ENCODE data around the gene TMEM41A. TPM values are rescaled to one million over a fixed set of nuclear protein-coding genes. Genes with fewer than 3 reads are reported as not detected.

Gene TMEM41A
- total RNA-seq: 10.0 TPM
- long read RNA-seq, transcript TMEM41A-203 (5 exons, 2,827 nt): major isoform, 11 of 16 reads
- long read RNA-seq, partial matches to known transcripts: 0 of 16 reads
- long read RNA-seq, other reads (novel, unspliced or antisense): 5 of 16 reads

DNA sequence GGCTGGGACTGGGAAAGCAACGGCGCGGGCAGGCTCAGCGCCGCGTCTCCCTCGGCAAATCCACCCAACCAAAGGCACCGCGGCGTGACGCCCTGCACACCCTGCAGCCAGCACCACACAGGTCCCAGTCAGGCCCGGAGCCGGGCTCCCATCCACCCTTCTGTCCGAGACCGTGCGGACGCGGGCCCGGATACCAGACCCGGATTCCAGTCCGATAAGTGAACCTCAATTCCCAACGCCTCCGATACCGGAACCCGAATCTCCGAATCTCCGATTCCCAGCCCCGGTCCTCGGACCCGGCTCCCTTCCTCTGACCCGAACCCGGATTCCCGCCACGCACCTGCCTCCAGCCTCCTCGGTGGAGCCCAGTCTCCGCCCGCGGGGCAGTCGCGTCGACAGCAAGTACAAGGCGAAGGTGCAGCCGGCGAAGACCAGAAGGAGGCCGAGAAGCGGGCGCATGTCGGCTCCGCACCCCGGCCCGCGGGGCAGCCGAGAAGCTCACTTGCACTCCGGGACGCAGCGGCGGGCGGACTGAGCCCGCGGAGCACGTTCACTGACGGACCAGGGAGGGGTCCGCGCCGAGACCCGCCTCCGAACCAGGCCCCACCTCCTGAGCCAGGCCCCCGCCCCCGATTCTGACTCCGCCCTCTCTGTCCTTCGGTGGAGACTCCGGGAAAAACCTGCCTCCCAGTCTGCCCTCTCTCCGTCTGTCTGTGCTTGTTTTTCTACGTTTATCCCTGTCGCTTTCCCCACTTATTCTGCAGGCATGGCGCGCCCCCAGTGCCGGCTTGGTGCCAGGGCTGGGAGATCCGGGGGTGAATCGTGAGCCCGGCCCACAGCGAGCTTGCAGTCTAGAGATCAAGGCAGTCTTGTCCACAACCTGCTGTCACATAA is at the start of gene TMEM41A:
Gene TMEM41A (minus strand): TSS at position 533 of the 894 bp plus-strand sequence. CDS start 74 bp downstream, at position 459.
- intact Hi-C loops (cut with DNase I): loop anchor here (2.0 to 5.0 kb wide), 2 partner anchors 59 to 88 kb away; partner anchors contain the start of gene SENP2
- peak; percentile 98 for ATAC-seq
- peak; percentile 97 for DNase-seq (ENCODE audit: missing footprints)

DNA sequence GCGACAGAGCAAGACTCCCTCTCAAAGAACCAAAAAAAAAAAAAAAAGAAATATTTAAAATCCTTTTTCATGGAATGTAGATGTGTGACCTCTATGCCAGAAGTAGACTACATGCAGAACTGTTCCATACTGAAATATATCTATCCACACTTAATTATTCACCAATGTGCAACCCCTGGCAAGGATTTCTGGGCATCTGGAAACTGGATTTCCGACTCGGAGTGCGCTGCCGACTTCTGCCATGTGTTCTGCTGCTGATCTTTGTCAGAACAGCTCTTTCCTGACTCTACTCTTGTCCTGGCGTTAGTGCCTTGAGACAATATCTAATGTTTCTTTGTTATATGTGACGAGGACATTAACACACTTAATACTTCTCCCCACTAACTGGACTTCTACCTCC is 41.9 kb upstream of the TMEM41A start:
- ATAC-seq: no peak
- DNase-seq (ENCODE audit: missing footprints): no peak
- intact Hi-C loops (cut with DNase I): no loop called here

DNA sequence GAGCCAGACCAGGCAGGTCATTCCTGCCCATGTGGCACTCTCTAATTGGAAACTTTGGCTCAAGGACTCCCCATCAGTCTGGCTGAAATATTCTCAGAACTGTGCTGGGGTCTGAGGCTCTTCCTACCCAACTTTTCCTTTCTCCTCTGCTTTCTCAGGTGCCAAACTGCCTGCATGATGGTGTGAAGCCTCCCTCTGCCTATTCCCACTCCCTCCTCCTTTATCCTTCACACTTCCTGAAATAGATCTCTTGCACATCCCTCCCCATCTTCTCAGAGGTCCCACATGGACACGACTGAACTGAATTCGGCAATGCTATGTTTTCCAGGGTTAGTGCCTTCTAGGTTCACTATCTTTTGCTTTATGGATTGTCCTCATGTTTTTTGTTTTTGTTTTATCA is 41.1 kb upstream of the TMEM41A start:
- ATAC-seq: no peak
- intact Hi-C loops (cut with DNase I): no loop called here
- no peak for DNase-seq (ENCODE audit: missing footprints)

DNA sequence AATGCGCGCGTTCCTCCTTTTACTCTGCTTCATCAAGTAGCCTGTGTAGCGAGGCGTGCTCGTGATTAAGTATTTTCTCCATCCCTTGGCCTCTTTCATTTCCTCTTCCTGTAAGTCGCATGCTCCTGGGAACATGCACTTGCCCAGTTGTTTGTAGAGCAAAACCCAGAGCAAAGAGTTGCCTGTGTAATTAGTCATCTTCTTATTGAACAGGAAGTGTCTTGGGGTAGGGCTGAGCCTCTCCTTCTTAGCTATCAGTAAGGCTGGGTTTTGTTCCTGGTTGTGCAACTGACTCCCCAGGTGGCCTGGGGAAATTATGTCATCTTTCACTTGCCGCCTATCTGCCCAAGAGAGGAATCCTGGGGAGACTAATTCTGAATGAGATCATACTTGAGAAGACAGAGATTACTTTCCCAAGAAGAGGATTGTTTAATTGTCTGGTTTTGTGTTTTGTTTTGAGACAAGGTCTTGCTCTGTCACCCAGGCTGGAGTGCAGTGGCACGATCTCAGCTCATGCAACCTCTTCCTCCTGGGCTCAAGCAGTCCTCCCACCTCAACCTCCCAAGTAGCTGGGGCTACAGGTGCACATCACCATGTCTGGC is 38.6 kb upstream of the TMEM41A start:
- ATAC-seq (peak; percentile 96), DNase-seq (ENCODE audit: missing footprints) (no peak)
- intact Hi-C loops (cut with DNase I): no loop called here

- DNase-seq (ENCODE audit: missing footprints): no peak
- intact Hi-C loops (cut with DNase I): no loop called here
- no peak for ATAC-seq
These were observed 35.7 kb upstream of the TMEM41A start for GRCh38 chr3:185534511-185534910.

GRCh38 chr3:185532901-185533300 is 34.1 kb upstream of the TMEM41A start:
- ATAC-seq (no peak), DNase-seq (ENCODE audit: missing footprints) (no peak)
- intact Hi-C loops (cut with DNase I): no loop called here

- no peak for DNase-seq (ENCODE audit: missing footprints)
- ATAC-seq: no peak
These were observed 32.0 kb upstream of the TMEM41A start for GRCh38 chr3:185530856-185531255.

DNA sequence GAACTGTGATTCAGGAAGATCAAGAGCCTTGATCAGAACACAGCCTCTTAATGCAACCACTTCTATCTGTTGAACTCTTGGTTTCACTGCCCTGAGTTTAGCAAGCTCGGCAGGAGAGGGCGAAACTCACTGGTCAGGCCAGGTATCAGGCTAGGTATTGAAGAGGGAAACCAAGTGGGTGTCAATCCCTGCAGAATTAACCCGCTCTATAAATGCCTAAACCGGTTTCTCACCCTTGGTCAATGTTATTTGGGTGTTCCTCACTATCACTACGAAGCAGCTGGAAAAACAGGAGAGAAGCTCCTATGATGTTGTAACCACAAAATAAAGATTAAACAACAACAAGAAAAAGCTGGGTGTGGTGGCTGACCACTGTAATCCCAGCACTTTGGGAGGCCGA is 29.7 kb upstream of the TMEM41A start:
- ATAC-seq: no peak
- intact Hi-C loops (cut with DNase I): no loop called here

More at GRCh38 chr3:185530856-185531255, 32.0 kb upstream of the TMEM41A start:
- intact Hi-C loops (cut with DNase I): no loop called here

DNA sequence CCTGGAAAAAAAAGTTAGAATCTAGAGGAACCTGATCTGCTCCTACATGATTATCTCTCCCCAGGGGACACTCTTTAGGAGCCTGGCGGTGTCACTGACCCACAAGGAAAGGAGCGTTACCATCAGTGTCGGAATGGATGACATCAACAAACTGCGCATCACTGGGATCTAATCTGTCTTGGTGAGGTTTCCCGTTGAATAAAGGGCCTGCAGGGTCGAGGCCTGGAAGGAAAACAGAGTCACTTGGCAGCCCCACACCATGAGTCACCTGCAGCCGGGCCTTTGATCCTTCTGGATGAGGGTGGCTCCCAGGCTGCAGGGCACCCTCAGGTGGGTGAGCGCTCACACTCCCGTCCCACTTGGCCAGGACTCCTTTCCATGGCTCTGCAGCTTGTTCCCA is 28.5 kb upstream of the TMEM41A start:
- DNase-seq (ENCODE audit: missing footprints): no peak
- intact Hi-C loops (cut with DNase I): no loop called here
- no peak for ATAC-seq

More for the DNA sequence above, 29.7 kb upstream of the TMEM41A start:
- DNase-seq (ENCODE audit: missing footprints): no peak

DNA sequence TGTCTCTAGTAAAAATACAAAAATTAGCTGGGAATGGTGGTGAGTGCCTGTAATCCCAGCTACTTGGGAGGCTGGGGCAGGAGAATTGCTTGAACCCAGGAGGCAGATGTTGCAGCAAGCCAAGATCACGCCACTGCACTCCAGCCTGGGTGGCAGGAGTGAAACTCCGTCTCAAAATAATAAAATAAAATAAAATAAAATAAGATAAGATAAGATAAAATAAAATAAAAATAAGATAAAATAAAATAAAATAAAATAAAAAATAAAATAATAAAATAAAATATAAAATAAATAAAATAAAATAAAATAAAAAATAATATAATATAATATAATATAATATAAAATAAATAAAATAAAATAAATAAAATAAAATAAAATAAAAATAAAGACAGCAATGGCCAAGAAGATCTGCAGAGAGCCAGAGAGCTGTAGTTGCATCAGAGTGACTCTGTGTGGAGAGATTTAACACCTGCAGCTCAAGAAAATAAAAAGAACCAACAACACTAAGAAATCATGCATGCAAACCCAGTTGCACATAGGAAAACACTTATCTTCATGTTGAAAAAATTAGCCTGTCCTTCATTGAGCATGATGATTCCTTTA is 27.6 kb upstream of the TMEM41A start:
- ATAC-seq (no peak), DNase-seq (ENCODE audit: missing footprints) (no peak)
- intact Hi-C loops (cut with DNase I): no loop called here

DNA sequence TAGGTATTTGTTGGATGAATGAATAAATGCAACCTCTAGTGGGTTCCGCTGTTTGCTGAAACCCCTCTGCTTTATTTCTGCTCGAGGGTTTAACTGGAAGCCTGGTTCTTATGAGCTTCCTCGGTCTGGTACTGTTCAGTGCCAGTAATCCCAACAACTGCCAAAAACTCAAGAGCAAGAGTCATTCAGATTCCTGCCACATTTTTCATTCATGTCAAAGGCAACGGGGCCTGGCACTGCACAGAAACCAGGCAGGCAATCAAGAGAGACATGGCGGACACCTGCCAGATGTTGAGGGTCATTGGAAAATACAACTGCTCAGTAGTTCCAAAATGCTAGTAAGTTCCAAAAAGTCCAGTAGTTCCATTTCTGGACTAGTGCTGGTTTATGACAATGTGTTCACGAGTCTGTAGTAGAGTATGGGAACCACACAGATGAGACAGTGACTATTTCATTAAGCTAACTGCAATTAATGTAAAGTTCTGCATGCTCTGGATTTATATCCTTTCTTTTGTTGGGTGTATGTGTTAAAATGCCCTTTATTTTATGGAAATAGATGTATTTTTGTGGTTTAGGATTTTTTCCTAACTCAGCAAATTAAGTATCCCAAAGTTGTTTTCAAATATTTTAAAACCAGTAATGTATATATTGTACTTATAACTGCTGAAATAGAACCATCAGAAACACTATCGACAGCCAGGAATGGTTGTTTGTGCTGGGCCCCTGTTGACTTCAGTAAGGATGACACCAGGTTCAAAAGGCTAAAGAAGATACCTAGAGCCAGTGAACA is 22.7 kb upstream of the TMEM41A start:
- no peak for DNase-seq (ENCODE audit: missing footprints)
- intact Hi-C loops (cut with DNase I): no loop called here

DNA sequence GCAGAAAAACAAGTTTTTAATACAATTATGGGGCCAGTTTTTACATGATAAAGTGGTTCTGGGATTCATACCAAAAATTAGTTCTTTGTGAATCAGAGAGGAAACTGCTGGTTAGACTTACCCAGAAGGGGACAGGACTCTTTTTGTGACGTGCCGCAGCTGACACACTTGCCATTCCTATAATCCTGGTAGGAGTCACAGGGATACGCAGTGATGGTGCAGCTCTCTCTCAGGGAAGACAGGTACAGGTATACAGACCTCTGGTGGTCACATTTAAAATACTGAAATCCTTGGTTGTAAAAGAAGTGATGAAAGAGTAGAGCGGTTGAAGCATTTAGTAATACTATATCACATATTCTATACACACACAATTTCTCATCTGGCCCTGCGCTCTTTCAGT is 20.2 kb upstream of the TMEM41A start:
- DNase-seq (ENCODE audit: missing footprints) (no peak), ATAC-seq (no peak)
- intact Hi-C loops (cut with DNase I): no loop called here

More for the DNA sequence above, 22.7 kb upstream of the TMEM41A start:
- ATAC-seq: peak; percentile 90

GRCh38 chr3:185517387-185518130 is 18.7 kb upstream of the TMEM41A start:
- intact Hi-C loops (cut with DNase I): no loop called here
- DNase-seq (ENCODE audit: missing footprints): no peak
- ATAC-seq: no peak

- intact Hi-C loops (cut with DNase I): no loop called here
- DNase-seq (ENCODE audit: missing footprints) (no peak), ATAC-seq (no peak)
These were observed 12.9 kb upstream of the TMEM41A start for GRCh38 chr3:185511711-185512110.

GRCh38 chr3:185508335-185508991 is 9.6 kb upstream of the TMEM41A start:
- ATAC-seq (peak; percentile 61), DNase-seq (ENCODE audit: missing footprints) (no peak)
- intact Hi-C loops (cut with DNase I): no loop called here

DNA sequence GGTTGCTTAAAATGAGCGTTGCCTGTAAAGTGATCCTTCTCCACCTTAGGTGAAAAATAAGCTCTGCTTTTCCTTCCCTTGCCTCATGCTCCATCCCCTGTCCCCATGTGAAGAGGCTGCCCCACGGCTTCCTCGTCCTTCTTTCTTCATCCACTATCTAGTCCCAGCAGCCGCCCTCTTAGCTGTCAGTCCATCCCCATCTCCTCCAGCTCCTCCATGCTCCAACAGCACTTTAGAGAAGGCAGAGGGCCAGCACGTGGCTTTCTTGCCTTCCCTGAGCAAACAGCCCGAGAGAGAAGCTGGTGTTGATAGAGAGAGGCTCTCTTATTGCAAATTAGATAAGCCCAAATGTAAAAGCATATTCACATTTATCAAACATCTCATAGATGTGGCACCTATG is 9.0 kb upstream of the TMEM41A start:
- intact Hi-C loops (cut with DNase I): no loop called here
- ATAC-seq (no peak), DNase-seq (ENCODE audit: missing footprints) (no peak)

DNA sequence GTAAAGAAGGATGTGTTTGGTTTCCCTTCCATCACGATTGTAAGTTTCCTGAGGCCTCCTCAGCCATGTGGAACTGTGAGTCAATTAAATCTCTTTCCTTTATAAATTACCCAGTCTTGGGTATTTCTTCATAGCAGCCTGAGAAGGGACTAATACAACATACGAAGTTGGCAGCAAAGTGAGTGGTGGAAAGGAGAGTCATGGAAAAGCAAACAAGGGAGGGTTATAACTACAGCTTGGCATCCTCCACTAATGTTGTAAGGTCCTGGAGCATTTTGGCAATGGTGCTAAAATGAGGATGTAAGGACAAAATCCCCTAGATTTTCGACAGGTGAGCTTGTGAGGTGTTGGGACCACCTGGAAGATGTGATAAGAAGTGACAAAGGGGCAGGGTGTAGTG is 5.8 kb upstream of the TMEM41A start:
- no peak for DNase-seq (ENCODE audit: missing footprints)
- ATAC-seq: no peak
- intact Hi-C loops (cut with DNase I): no loop called here

GRCh38 chr3:185503521-185503920 is 4.7 kb upstream of the TMEM41A start:
- DNase-seq (ENCODE audit: missing footprints): no peak
- no peak for ATAC-seq
- intact Hi-C loops (cut with DNase I): no loop called here
